Mesenchymal stem cell (in vitro differentiated cells and primary cell): ENCODE measurements around the gene SLC2A9.
"Not testable (repeated sequence)": the region's sequence is repeated elsewhere in the genome, so short reads cannot be mapped to it uniquely, and the experiment has no call there.

Source experiments
- DNase-seq: peaks from one replicate; pipeline ENCODE4 v3.0.0-alpha.2; 2013
- H2AFZ ChIP-seq: one replicate; pipeline ENCODE4 v1.6.1; 2013; ENCODE audit warnings: low read depth, mild to moderate bottlenecking, control low read depth, inconsistent platforms, low read length, moderate library complexity
- H2AK5ac ChIP-seq: 2 replicates; pipeline ENCODE4 v1.6.1; 2013; ENCODE audit warnings: low read length, moderate library complexity, mild to moderate bottlenecking, inconsistent platforms; ENCODE audit not compliant: severe bottlenecking
- H2BK120ac ChIP-seq: one replicate; pipeline ENCODE4 v1.6.1; 2013; ENCODE audit warnings: low read depth, mild to moderate bottlenecking, inconsistent platforms, low read length, moderate library complexity
- H2BK12ac ChIP-seq, 2 experiments: one replicate each; pipeline ENCODE4 v1.6.1; 2013; ENCODE audit warnings: inconsistent platforms in 2 of 2, low read length in 2 of 2, mild to moderate bottlenecking in 2 of 2, moderate library complexity in 2 of 2, control low read depth in 1 of 2
- H2BK15ac ChIP-seq: one replicate; pipeline ENCODE4 v1.6.1; 2013; ENCODE audit warnings: mild to moderate bottlenecking, low read depth, inconsistent platforms; ENCODE audit not compliant: poor library complexity, severe bottlenecking
- H2BK5ac ChIP-seq: 2 replicates; pipeline ENCODE4 v1.6.1; 2013; ENCODE audit warnings: low read depth, mild to moderate bottlenecking, low read length, control low read depth, inconsistent platforms; ENCODE audit not compliant: poor library complexity, severe bottlenecking
- H3K14ac ChIP-seq, 2 experiments: one replicate each; pipeline ENCODE4 v1.6.1; 2013; ENCODE audit warnings: inconsistent platforms in 2 of 2, low read length in 2 of 2, control low read depth in 1 of 2, mild to moderate bottlenecking in 1 of 2, moderate library complexity in 1 of 2
- H3K18ac ChIP-seq, 2 experiments: one replicate each; pipeline ENCODE4 v1.6.1; 2013; ENCODE audit warnings: inconsistent platforms in 2 of 2, low read length in 2 of 2, control low read depth in 1 of 2, low read depth in 1 of 2, mild to moderate bottlenecking in 1 of 2
- H3K23ac ChIP-seq, 2 experiments: one replicate each; pipeline ENCODE4 v1.6.1; 2013; ENCODE audit warnings: inconsistent platforms in 2 of 2, low read length in 2 of 2, mild to moderate bottlenecking in 2 of 2, moderate library complexity in 2 of 2, control low read depth in 1 of 2
- H3K27ac ChIP-seq: 2 replicates; pipeline ENCODE4 v1.5.1; 2013; ENCODE audit warnings: mild to moderate bottlenecking, moderate library complexity, low read length, control low read depth, inconsistent platforms; ENCODE audit not compliant: poor library complexity, severe bottlenecking
- H3K27me3 ChIP-seq, 2 experiments: 2 replicates each; pipeline versions ENCODE4 v1.6.1 to v1.7.0; 2013; ENCODE audit warnings: low read length in 2 of 2, mild to moderate bottlenecking in 2 of 2, moderate library complexity in 2 of 2, control low read depth in 1 of 2, inconsistent platforms in 1 of 2; ENCODE audit not compliant: control insufficient read depth in 1 of 2, insufficient read depth in 1 of 2
- H3K36me3 ChIP-seq, 2 experiments: 2 replicates each; pipeline versions ENCODE4 v1.6.1 to v1.7.0; 2013; ENCODE audit warnings: low read length in 2 of 2, control low read depth in 1 of 2, inconsistent platforms in 1 of 2, low read depth in 1 of 2, mild to moderate bottlenecking in 1 of 2; ENCODE audit not compliant: insufficient read depth in 2 of 2, control insufficient read depth in 1 of 2
- H3K4ac ChIP-seq, 2 experiments: one replicate each; pipeline ENCODE4 v1.6.1; 2013; ENCODE audit warnings: inconsistent platforms in 2 of 2, low read length in 2 of 2, mild to moderate bottlenecking in 2 of 2, moderate library complexity in 2 of 2, control low read depth in 1 of 2, low read depth in 1 of 2
- H3K4me1 ChIP-seq: 2 replicates; pipeline ENCODE4 v1.6.1; 2013; ENCODE audit warnings: low read depth, low read length, control low read depth; ENCODE audit not compliant: control insufficient read depth, insufficient read depth
- H3K4me2 ChIP-seq: 2 replicates; pipeline ENCODE4 v1.6.1; 2013; ENCODE audit warnings: low read length, mild to moderate bottlenecking, inconsistent platforms; ENCODE audit not compliant: poor library complexity, severe bottlenecking
- H3K4me3 ChIP-seq, 2 experiments: 2 replicates each; pipeline versions ENCODE4 v1.5.1 to v1.7.0; 2013; ENCODE audit warnings: low read length in 2 of 2, mild to moderate bottlenecking in 2 of 2, control low read depth in 1 of 2, low read depth in 1 of 2; ENCODE audit not compliant: insufficient read depth in 1 of 2
- H3K79me1 ChIP-seq: replicated peaks from 2 replicates; pipeline ENCODE4 v1.6.1; 2013; ENCODE audit warnings: mild to moderate bottlenecking, control low read depth, low read length, inconsistent platforms; ENCODE audit not compliant: poor library complexity, severe bottlenecking
- H3K9ac ChIP-seq: 2 replicates; pipeline ENCODE4 v1.7.0; 2013; ENCODE audit warnings: mild to moderate bottlenecking, low read length, moderate library complexity
- H3K9me3 ChIP-seq: 2 replicates; pipeline ENCODE4 v1.7.0; 2013; ENCODE audit warnings: mild to moderate bottlenecking, low read length; ENCODE audit not compliant: control insufficient read depth
- H4K8ac ChIP-seq: one replicate; pipeline ENCODE4 v1.6.1; 2013; ENCODE audit warnings: inconsistent platforms, mild to moderate bottlenecking, low read length, moderate library complexity
- H4K91ac ChIP-seq: one replicate; pipeline ENCODE4 v1.6.1; 2013; ENCODE audit warnings: mild to moderate bottlenecking, low read length, inconsistent platforms
- WGBS: methylation state at CpG from one replicate; pipeline ENCODE4 v1.1.7; 2013; ENCODE audit warnings: mixed read lengths; 5-methylcytosine and 5-hydroxymethylcytosine counted together

The SLC2A9 gene

GRCh38 chr4:9900633-9901032 lies 120.7 kb downstream of the SLC2A9 start:
- not testable (repeated sequence) for H3K79me1 ChIP-seq, H2BK120ac ChIP-seq, H4K91ac ChIP-seq, H2AFZ ChIP-seq, H3K4me3 ChIP-seq, H2BK15ac ChIP-seq, H2AK5ac ChIP-seq, H3K4ac ChIP-seq, H4K8ac ChIP-seq, H2BK5ac ChIP-seq, H3K9me3 ChIP-seq, H3K27ac ChIP-seq, H3K4me1 ChIP-seq, H3K14ac ChIP-seq, H3K18ac ChIP-seq, H3K27me3 ChIP-seq, H3K23ac ChIP-seq, H3K9ac ChIP-seq, DNase-seq, H2BK12ac ChIP-seq, H3K4me2 ChIP-seq, H3K36me3 ChIP-seq
- 15% methylated on average over 3 of the region's 4 CpGs for WGBS

GRCh38 chr4:9899306-9900055 lies 121.8 kb downstream of the SLC2A9 start:
- Histone ChIP-seq H2BK120ac (no peak overlapping the region), H3K79me1 (no peaks in the 10 kb centered on the region), H3K4me3 (no peak overlapping the region), H2AK5ac (no peak overlapping the region), H3K4me1 (no peaks in the 10 kb centered on the region), H4K8ac (no peak overlapping the region), H3K14ac (no peak overlapping the region), H3K27me3 (peaks cover 3 to 5% of the 10 kb centered on the region in 2 experiments), H3K36me3 (no peaks in the 10 kb centered on the region), H3K18ac (no peak overlapping the region), H2BK15ac (no peak overlapping the region), H3K9me3 (no peaks in the 10 kb centered on the region), H3K9ac (no peak overlapping the region), H2BK12ac (no peak overlapping the region), H3K23ac (no peak overlapping the region), H3K27ac (no peak overlapping the region), H2BK5ac (no peak overlapping the region), H3K4ac (no peak overlapping the region), H4K91ac (no peak overlapping the region), H3K4me2 (no peak overlapping the region), H2AFZ (no peak overlapping the region)
- no peak for DNase-seq
- 55% methylated on average over 3 of the region's 5 CpGs for WGBS

- H3K27ac ChIP-seq, result no peak overlapping the region
- no peak overlapping the region for H4K8ac ChIP-seq
- H2BK5ac ChIP-seq, result no peak overlapping the region
- no peak overlapping the region for H2AK5ac ChIP-seq
- H3K9me3 ChIP-seq, result no peaks in the 10 kb centered on the region
- H3K14ac ChIP-seq, result no peak overlapping the region
- no peak overlapping the region for H3K4ac ChIP-seq
- H3K79me1 ChIP-seq, result no peaks in the 10 kb centered on the region
- no peak overlapping the region for H3K18ac ChIP-seq
- H3K9ac ChIP-seq, result no peak overlapping the region
- WGBS, result 27% methylated on average over 9 of the region's 9 CpGs
- H3K23ac ChIP-seq, result no peak overlapping the region
- H2BK120ac ChIP-seq, result no peak overlapping the region
- H3K4me1 ChIP-seq, result no peaks in the 10 kb centered on the region
- H3K27me3 ChIP-seq, result peaks cover 3 to 5% of the 10 kb centered on the region in 2 experiments
- H2AFZ ChIP-seq, result no peak overlapping the region
- H2BK15ac ChIP-seq, result no peak overlapping the region
- H3K4me2 ChIP-seq, result no peak overlapping the region
- no peak overlapping the region for H4K91ac ChIP-seq
- no peaks in the 10 kb centered on the region for H3K36me3 ChIP-seq
- no peak overlapping the region for H3K4me3 ChIP-seq
- DNase-seq, result no peak
- H2BK12ac ChIP-seq, result no peak overlapping the region
Observed at GRCh38 chr4:9898596-9899305, 122.5 kb downstream of the SLC2A9 start.

GRCh38 chr4:9895333-9895705 lies 126.0 kb downstream of the SLC2A9 start:
- H2BK12ac ChIP-seq, result no peak overlapping the region
- H2BK5ac ChIP-seq, result no peak overlapping the region
- no peak overlapping the region for H2AFZ ChIP-seq
- no peak overlapping the region for H3K14ac ChIP-seq
- DNase-seq, result no peak
- H3K9ac ChIP-seq, result no peak overlapping the region
- no peak overlapping the region for H2AK5ac ChIP-seq
- 56% methylated on average over 3 of the region's 4 CpGs for WGBS
- H3K9me3 ChIP-seq, result no peaks in the 10 kb centered on the region
- H3K18ac ChIP-seq, result no peak overlapping the region
- no peak overlapping the region for H3K4me3 ChIP-seq
- no peaks in the 10 kb centered on the region for H3K36me3 ChIP-seq
- H4K91ac ChIP-seq, result no peak overlapping the region
- peaks cover 5 to 7% of the 10 kb centered on the region in 2 experiments for H3K27me3 ChIP-seq
- no peaks in the 10 kb centered on the region for H3K4me1 ChIP-seq
- H3K4me2 ChIP-seq, result no peak overlapping the region
- no peaks in the 10 kb centered on the region for H3K79me1 ChIP-seq
- H2BK120ac ChIP-seq, result no peak overlapping the region
- H3K23ac ChIP-seq, result no peak overlapping the region
- H4K8ac ChIP-seq, result no peak overlapping the region
- H3K27ac ChIP-seq, result no peak overlapping the region
- no peak overlapping the region for H3K4ac ChIP-seq
- H2BK15ac ChIP-seq, result no peak overlapping the region
